H1 (cell line): ENCODE results near the gene TFB2M. TPM values are rescaled to one million over a fixed set of nuclear protein-coding genes. Genes with fewer than 3 reads are reported as not detected.

Source experiments
- CTBP2 ChIP-seq: IDR thresholded peaks from 2 replicates; pipeline ENCODE4 v1.7.0; 2011; ENCODE audit warnings: borderline replicate concordance, mild to moderate bottlenecking, moderate library complexity, mixed read lengths, low read length; ENCODE audit not compliant: insufficient read depth, insufficient read length
- EGR1 ChIP-seq: IDR thresholded peaks from 2 replicates; pipeline ENCODE4 v1.6.1; 2011; ENCODE audit warnings: low read depth, low read length, borderline replicate concordance
- EP300 ChIP-seq, 2 experiments: IDR thresholded peaks; 1 replicate in 1 of 2; 2 replicates in 1 of 2; pipeline ENCODE4 v1.6.1; 2011 to 2012; ENCODE audit warnings: low read depth in 2 of 2, low read length in 2 of 2, mild to moderate bottlenecking in 2 of 2, borderline replicate concordance in 1 of 2, inconsistent platforms in 1 of 2, moderate library complexity in 1 of 2
- JUND ChIP-seq: IDR thresholded peaks from 2 replicates; pipeline ENCODE4 v1.6.1; 2011; ENCODE audit warnings: mild to moderate bottlenecking, improper control_type of control experiment, low read length
- MAX ChIP-seq: IDR thresholded peaks from 2 replicates; pipeline ENCODE4 v1.6.1; 2012; ENCODE audit warnings: inconsistent platforms
- POLR2AphosphoS5 ChIP-seq: IDR thresholded peaks from 2 replicates; pipeline ENCODE4 v1.6.1; 2011; ENCODE audit warnings: low read depth, low read length
- TCF12 ChIP-seq: IDR thresholded peaks from 2 replicates; pipeline ENCODE4 v1.6.1; 2011; ENCODE audit warnings: low read depth, mild to moderate bottlenecking, low read length
- TEAD4 ChIP-seq: IDR thresholded peaks from 2 replicates; pipeline ENCODE4 v1.6.1; 2012; ENCODE audit warnings: low read depth, low read length, inconsistent platforms, mixed read lengths
- polyA plus RNA-seq, 7 experiments: library from polyadenylated mRNA; depleted of rRNA in 3 of 7; stranded (reverse) in 5 of 7; unstranded in 2 of 7; fragments of >200 nt in 5 of 7; fragments of 200-250 nt in 2 of 7; gene quantifications; 1 replicate in 5 of 7; 2 replicates in 1 of 7; 4 replicates in 1 of 7; pipeline versions ENCODE4 v1.2.1 to v1.2.3, GENCODE V29; 2011 to 2013; ENCODE audit warnings: missing spikeins in 2 of 7, mixed read lengths in 2 of 7
- total RNA-seq: library from RNA; stranded (reverse); fragmentation: NEBNext Ultra II Directional; extraction: Animal tissue kit (Norgen Biotek cat#: 25700); gene quantifications from 2 replicates; pipeline ENCODE4 v1.2.1, GENCODE V29; 2021
- TF ChIP-seq, protein P1 (sequence below): fragments of 300-600 bp; sonication (generic); IDR thresholded peaks from 2 replicates; pipeline ENCODE4 v1.7.1; 2012; ENCODE audit warnings: low read length, moderate library complexity, mild to moderate bottlenecking, inconsistent platforms; ENCODE audit not compliant: insufficient replicate concordance

Gene TFB2M
- total and polyA plus RNA-seq, 2 of the 8 experiments (the other 6 are each of a cell fraction or from before 2014, with no cell fraction given), result 10.4 to 22.0 TPM

GRCh38 chr1:246569248-246570238, 3.5 kb upstream of the TFB2M start (continued):
- no peak for TF ChIP-seq EGR1
- no peak for TF ChIP-seq POLR2AphosphoS5
- TF ChIP-seq EP300 (IDR thresholded peaks at IDR 0.05; ENCODE audit: borderline replicate concordance in 1 of 2, low read depth in 2 of 2, low read length in 2 of 2), result no peak
- TF ChIP-seq, protein P1, sequence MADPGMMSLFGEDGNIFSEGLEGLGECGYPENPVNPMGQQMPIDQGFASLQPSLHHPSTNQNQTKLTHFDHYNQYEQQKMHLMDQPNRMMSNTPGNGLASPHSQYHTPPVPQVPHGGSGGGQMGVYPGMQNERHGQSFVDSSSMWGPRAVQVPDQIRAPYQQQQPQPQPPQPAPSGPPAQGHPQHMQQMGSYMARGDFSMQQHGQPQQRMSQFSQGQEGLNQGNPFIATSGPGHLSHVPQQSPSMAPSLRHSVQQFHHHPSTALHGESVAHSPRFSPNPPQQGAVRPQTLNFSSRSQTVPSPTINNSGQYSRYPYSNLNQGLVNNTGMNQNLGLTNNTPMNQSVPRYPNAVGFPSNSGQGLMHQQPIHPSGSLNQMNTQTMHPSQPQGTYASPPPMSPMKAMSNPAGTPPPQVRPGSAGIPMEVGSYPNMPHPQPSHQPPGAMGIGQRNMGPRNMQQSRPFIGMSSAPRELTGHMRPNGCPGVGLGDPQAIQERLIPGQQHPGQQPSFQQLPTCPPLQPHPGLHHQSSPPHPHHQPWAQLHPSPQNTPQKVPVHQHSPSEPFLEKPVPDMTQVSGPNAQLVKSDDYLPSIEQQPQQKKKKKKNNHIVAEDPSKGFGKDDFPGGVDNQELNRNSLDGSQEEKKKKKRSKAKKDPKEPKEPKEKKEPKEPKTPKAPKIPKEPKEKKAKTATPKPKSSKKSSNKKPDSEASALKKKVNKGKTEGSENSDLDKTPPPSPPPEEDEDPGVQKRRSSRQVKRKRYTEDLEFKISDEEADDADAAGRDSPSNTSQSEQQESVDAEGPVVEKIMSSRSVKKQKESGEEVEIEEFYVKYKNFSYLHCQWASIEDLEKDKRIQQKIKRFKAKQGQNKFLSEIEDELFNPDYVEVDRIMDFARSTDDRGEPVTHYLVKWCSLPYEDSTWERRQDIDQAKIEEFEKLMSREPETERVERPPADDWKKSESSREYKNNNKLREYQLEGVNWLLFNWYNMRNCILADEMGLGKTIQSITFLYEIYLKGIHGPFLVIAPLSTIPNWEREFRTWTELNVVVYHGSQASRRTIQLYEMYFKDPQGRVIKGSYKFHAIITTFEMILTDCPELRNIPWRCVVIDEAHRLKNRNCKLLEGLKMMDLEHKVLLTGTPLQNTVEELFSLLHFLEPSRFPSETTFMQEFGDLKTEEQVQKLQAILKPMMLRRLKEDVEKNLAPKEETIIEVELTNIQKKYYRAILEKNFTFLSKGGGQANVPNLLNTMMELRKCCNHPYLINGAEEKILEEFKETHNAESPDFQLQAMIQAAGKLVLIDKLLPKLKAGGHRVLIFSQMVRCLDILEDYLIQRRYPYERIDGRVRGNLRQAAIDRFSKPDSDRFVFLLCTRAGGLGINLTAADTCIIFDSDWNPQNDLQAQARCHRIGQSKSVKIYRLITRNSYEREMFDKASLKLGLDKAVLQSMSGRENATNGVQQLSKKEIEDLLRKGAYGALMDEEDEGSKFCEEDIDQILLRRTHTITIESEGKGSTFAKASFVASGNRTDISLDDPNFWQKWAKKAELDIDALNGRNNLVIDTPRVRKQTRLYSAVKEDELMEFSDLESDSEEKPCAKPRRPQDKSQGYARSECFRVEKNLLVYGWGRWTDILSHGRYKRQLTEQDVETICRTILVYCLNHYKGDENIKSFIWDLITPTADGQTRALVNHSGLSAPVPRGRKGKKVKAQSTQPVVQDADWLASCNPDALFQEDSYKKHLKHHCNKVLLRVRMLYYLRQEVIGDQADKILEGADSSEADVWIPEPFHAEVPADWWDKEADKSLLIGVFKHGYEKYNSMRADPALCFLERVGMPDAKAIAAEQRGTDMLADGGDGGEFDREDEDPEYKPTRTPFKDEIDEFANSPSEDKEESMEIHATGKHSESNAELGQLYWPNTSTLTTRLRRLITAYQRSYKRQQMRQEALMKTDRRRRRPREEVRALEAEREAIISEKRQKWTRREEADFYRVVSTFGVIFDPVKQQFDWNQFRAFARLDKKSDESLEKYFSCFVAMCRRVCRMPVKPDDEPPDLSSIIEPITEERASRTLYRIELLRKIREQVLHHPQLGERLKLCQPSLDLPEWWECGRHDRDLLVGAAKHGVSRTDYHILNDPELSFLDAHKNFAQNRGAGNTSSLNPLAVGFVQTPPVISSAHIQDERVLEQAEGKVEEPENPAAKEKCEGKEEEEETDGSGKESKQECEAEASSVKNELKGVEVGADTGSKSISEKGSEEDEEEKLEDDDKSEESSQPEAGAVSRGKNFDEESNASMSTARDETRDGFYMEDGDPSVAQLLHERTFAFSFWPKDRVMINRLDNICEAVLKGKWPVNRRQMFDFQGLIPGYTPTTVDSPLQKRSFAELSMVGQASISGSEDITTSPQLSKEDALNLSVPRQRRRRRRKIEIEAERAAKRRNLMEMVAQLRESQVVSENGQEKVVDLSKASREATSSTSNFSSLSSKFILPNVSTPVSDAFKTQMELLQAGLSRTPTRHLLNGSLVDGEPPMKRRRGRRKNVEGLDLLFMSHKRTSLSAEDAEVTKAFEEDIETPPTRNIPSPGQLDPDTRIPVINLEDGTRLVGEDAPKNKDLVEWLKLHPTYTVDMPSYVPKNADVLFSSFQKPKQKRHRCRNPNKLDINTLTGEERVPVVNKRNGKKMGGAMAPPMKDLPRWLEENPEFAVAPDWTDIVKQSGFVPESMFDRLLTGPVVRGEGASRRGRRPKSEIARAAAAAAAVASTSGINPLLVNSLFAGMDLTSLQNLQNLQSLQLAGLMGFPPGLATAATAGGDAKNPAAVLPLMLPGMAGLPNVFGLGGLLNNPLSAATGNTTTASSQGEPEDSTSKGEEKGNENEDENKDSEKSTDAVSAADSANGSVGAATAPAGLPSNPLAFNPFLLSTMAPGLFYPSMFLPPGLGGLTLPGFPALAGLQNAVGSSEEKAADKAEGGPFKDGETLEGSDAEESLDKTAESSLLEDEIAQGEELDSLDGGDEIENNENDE, result no peak
- TF ChIP-seq MAX, result no peak
- TF ChIP-seq TCF12, result no peak
- TF ChIP-seq TEAD4, result no peak
- TF ChIP-seq CTBP2, result no peak
- TF ChIP-seq JUND, result no peak
